HTR-8/SVneo (cell line): ENCODE measurements around the gene NRXN3.
"Not testable (repeated sequence)": the region's sequence is repeated elsewhere in the genome, so short reads cannot be mapped to it uniquely, and the experiment has no call there.

Experiments
- DNase-seq: peaks from one replicate; pipeline ENCODE4 v3.0.0; 2011; ENCODE audit warnings: low spot score, mixed read lengths; ENCODE audit not compliant: insufficient read length
- FAIRE-seq: peaks from 2 replicates; lab custom pipeline; 2011; peaks lifted over from hg19 to GRCh38; lab: Jason Lieb, UNC

The NRXN3 gene

GRCh38 chr14:79740066-79740601 lies 1570.0 kb downstream of the NRXN3 start:
- DNase-seq: no peak
- FAIRE-seq: no peak

DNA sequence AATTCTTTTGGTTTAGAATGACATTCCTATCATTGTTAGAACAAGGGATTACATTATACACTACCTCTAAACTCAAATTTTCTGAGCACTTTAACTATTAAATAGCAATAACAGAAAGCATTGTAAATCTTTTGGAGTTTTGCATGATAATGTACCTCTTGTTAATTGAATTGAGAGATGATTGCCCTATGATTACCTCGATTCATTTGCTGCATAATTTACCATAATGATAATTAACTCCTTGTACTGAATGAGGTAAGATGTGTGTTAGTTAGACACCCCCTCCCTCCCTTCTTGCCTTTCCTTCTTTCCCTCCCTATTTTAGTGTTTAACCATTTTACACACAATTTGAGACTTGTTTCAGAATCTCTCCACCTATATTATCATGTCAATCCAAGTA lies 1572.0 kb downstream of the NRXN3 start:
- no peak for FAIRE-seq
- no peak for DNase-seq

- FAIRE-seq: no peak
- DNase-seq: no peak
Observed at GRCh38 chr14:79745046-79745445, 1574.9 kb downstream of the NRXN3 start.

DNA sequence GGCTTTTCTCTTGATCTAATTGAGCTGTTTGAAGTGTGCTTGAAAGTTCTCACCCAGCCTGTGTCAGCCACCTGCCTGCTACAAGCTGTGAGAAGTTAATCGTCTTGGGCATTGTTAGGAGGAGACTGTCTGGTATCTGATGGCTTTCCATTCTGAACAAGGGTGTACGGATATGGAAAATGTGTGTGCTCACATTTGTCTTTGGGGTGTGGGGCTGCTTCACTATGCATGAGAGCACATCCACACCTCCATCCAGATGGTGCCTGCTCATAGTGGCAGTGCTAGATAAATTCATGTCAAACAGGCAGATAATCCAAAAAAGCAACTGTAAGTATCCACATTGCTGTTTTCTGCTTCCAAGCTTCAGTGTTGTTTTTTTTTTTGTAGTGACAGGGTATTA lies 1578.9 kb downstream of the NRXN3 start:
- FAIRE-seq (no peak), DNase-seq (no peak)

DNA sequence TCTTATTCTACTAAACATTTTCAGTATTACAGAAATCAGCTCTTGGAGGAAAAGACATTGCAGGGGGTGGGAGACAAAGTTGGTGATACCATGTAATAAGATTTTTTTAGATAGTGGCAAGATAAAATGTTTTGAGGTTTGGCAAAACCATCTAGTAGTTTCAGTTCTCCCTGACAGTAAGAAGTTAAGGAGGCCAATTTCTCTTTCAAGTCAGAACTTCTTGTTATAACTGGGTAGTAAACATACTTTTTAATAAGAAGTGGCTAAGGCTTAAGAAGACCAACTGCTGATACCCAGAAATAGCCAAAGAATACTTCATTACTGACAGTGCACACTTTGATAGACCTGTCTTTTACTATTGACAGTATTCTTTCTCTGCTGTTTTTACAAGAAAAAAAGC lies 1588.8 kb downstream of the NRXN3 start:
- no peak for DNase-seq
- no peak for FAIRE-seq

DNA sequence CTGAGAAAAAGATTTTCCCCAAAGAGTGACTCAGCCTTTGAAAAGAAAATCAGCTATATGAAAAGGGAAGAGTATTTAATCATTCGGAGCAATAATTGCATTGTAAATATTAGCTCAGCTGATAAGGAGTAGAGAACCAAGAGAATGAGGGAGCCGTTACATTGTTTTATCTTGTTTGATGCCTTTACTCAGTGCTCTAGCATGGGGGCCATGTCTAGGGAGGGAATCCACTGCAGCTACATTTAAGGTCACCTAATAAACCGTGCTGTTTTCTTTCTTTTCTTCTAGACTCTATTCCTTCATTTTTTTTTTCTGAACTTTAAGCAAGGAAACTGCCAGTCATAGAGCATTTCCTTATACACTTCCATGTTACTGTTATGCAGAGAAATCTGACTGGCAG lies 1594.2 kb downstream of the NRXN3 start:
- no peak for DNase-seq
- FAIRE-seq: no peak

DNA sequence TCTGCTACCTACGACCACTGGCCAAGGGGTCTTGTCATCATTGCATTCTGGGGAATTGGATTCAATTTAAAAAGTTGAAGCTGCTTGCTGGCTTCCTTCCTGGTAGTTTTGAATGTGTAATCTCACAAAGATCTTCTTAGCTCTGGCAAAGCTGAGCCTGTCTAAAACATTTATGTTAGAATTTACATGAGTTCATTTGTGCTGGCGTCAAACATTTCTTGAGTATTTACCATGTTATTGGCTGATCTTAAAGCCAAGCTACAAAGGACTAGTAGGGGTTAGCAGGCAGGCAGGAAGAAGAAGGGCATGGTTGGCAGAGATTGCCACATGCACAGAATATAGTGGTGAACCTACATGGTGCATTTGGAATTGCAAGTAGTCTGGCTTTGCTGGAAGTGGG lies 1596.3 kb downstream of the NRXN3 start:
- no peak for FAIRE-seq
- DNase-seq: no peak

DNA sequence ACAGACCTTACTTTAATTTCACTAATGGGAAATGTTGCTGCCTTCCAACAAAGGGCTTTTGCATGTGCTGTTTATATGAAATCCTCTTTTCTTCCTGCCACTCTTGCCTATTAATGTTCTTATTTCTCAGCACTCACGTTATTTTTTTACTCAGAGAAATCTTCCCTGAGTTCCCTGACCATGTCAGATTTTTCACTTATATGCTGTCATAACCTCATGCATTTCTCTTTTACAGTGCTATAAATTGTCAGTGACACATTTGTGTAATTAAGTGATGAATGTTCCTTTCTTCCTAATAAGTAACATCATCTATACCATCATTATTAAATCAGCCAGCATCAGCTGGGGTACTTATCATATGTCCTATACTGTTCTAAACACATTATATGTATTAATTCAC lies 1597.1 kb downstream of the NRXN3 start:
- DNase-seq (no peak), FAIRE-seq (no peak)

DNA sequence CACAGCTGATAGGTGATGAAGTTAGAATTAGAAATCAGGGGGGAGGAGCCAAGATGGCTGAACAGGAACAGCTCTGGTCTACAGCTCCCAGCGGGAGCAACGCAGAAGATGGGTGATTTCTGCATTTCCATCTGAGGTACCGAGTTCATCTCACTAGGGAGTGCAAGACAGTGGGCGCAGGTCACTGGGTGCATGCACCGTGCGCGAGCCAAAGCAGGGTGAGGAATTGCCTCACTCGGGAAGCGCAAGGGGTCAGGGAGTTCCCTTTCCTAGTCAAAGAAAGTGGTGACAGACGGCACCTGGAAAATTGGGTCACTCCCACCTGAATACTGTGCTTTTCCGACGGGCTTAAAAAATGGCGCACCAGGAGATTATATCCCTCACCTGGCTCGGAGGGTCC lies 1597.5 kb downstream of the NRXN3 start:
- FAIRE-seq, DNase-seq: not testable (repeated sequence)

- FAIRE-seq (no peak), DNase-seq (no peak)
Observed at GRCh38 chr14:79781882-79782281, 1611.7 kb downstream of the NRXN3 start.

- DNase-seq: no peak
- no peak for FAIRE-seq
Observed at GRCh38 chr14:79783041-79783440, 1612.9 kb downstream of the NRXN3 start.

GRCh38 chr14:79786522-79786921 lies 1616.3 kb downstream of the NRXN3 start:
- FAIRE-seq: no peak
- no peak for DNase-seq

- no peak for DNase-seq
- no peak for FAIRE-seq
Observed at GRCh38 chr14:79788346-79788745, 1618.2 kb downstream of the NRXN3 start.

DNA sequence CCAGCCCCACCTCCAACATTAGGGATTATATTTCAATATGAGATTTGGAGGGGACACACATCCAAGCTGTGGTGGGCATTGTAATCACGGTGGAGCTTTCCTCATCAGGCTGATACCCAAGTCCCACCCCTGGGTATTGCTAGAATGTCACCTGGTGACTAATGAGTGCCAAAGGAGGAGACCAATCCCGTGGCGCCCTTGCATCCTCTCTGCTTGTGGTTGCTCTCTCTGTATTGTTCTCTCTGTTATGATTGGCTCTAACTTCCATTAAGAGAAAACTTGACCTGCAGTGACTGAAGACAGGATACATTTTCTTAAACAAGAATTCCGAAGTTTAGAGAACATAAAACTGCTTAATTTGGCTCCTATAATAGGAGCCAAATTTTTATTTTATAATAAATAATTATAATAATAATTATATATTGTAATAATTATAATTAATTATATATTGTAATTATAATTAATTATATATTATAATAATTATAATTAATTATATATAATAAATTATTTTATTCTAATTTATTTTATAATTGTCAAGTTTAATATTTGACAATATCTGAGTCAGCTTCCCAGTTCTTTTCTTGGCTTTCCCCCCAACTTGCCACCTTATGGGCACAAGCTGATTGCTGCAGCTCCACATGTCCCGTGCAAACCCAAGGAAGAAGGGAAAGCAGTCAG lies 1621.0 kb downstream of the NRXN3 start:
- DNase-seq: no peak
- FAIRE-seq: no peak

DNA sequence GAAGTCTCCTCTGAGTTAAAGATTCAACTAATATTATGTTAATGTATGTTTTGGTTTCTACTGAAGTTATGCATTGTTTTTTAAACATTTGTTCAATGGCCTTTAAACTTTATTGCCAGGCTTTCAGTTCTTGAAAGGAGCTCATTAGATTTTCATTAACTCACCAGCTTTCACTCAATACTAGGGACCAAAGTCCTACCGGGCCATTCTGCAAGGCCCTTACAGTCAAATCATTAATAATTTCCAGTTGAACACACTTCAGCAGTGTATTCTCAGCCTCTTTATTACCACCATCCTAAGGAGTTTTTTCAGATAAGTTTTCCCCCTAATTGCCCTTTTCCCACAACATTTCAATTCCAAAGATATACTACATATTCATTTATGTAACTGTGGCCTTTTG lies 1631.9 kb downstream of the NRXN3 start:
- FAIRE-seq (no peak), DNase-seq (no peak)

DNA sequence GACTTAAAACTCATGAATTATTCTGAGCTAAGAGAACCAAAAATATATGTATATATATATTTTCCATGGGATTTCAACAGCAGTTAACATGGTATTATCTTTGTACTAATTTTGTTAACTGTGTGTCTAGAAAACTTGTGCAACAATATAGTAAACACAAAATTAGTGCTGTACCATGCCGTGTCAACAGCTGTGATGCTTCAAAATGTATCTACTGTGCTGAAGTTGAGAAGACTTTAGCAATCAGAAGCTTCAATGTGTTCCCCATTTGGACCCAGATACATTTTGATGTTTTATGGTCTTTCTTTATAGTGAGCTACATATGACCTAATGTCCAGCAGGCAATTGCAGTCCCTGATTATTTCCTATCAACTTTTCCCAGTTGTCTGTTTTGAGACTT lies 1635.5 kb downstream of the NRXN3 start:
- DNase-seq (no peak), FAIRE-seq (no peak)

DNA sequence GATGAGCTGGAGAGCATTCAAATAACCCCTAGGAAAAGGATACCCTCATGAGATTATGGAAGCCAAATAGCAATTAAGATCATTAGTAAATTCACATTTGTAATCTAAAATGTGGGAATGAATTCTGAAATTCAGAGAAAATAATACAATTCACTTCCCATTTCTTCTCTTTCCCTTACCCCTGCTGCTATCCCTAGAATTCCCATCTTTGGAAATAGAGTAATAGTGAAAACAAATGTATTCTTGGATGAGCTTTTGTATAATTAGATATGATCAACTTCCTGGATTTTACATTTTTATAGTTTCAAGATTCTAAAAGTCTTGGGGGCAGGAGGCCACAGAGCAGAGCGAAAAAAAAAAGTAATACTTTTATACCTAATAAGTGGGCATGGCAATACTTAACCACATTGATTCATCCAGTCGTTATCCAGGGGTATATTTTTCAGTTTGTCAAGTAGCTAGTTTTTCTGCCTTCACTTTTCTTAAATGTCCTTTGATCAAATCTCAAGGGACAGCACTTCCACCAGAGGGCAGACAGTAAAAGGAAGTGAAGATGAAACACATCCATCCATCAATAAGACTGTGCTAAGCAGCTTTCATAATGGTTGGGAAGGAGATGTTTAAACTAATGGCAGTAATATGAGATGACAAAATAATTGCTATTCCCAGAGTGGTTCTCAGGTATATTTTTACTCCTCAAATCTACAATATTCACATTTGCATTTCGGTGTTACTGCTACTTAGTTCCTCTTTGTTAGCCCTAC lies 1639.9 kb downstream of the NRXN3 start:
- FAIRE-seq (no peak), DNase-seq (peak; percentile 17)

DNA sequence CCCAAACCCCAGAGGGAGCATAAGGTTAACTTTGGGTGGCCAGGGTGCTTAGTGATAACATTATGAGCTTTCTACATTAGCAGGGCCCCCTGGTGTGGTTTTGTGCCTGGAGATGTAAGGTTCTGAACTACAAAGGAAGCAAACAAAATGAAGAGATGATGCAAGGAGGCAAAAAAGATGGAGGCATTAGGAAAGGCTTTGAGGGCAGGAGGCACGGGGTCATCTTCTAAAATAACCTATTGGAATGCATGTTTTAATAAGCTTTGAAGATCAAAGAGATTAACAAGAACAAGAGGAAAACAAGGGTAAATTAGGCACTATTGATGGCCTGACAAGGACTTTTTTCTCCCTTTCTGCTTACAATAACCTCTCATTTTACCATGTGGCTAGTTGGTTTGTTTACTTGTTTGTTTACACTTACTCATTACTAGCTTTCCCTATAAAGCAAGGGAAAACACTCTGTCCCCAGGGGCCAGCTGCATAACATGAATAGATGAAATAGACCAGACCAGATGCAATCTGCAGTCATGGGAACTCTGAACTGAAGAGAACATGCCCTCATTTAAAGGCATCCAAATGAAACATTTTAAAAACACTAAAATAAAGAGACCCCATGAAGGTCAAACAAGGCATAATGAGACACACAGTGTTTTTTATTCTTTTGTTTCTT lies 1650.8 kb downstream of the NRXN3 start:
- DNase-seq (no peak), FAIRE-seq (no peak)

- FAIRE-seq (no peak), DNase-seq (no peak)
Observed at GRCh38 chr14:79822034-79822433, 1651.9 kb downstream of the NRXN3 start.

GRCh38 chr14:79825046-79825521 lies 1654.9 kb downstream of the NRXN3 start:
- FAIRE-seq: no peak

GRCh38 chr14:79826362-79826761 lies 1656.2 kb downstream of the NRXN3 start:
- FAIRE-seq: no peak
- no peak for DNase-seq

More at GRCh38 chr14:79825046-79825521, 1654.9 kb downstream of the NRXN3 start:
- DNase-seq: no peak
